Activated CD4-positive, CD25-positive, alpha-beta regulatory T cell treated with anti-CD3 and anti-CD28 coated beads, Interleukin-2, amount 50 U/mL, for 72 hours (primary cell): ENCODE measurements around the gene ABCA7.
A peak's percentile ranks its signal among the peaks of the same experiment; 100 is the strongest.
"Not testable (repeated sequence)": the region's sequence is repeated elsewhere in the genome, so short reads cannot be mapped to it uniquely, and the experiment has no call there.

ENCODE experiments used
- DNase-seq: peaks from one replicate; pipeline ENCODE4 v3.0.0; 2021

The ABCA7 gene

DNA sequence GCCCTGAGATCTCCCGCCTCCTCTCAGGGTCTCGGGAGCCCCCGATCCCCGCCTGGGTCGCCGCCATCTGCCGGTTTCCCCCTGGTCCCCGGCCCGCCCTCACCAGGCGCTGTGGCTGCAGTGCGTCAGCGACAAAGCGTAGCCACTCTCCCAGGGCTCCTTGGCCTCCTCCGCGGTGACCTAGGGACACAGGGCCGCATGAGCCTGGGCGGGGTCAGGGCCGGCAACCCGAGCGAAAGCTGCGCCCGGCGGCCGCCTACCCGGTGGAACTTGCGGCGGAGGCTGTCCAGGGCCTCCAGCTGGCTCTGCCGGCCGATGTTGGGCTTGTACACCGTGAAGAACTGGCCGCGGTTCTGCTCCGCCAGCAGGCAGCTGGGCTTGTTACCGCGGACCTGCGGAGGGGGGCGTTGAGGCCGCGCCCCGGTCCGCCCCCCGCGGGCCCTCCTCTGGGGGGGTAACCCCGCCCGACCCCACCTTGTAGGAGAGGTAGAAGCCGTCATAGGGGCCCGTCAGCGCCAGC lies 69.2 kb downstream of the ABCA7 start:
- DNase-seq: no peak

DNA sequence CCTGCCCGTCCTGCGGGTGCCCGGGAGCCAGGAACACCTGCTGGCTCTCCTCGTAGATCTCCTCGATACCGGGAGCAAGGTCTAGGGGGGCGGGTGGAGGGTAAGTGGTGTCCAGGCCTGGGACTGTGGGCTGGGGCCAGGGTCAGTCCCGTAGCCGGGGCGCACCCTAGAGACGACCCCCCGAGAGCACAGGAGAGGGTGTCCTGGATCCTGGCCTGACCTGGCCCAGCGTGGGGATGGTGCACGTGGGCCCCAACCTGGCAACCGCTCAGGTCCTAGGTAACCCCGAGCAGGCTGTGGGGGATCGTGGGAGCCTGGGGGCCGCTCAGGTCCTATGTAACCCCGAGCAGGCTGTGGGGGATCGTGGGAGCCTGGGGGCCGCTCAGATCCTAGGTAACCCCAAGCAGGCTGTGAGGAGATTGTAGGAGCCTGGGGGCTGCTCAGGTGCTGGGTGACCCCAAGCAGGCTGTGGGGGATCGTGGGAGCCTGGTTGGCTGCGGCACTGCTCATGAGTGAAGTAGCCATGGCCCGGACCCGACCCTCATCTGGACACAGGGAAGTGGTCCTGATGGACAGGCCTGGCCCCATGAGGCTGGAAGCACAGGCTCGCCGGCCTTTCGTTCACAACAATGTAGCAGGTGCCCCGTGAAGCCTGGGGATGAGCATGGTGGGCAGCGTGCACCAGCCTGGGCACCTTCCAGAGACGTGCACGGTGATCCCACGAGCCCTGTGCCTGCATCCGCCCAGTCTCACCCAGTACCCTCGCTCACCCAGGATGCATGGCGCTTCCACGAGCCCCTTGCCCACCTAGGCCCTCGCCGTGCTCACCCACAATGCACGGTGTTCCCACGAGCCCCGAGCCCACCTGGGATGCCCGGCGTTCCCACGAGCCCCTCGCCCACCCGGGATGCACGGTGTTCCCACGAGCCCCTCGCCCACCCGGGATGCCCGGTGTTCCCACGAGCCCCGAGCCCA lies 70.1 kb downstream of the ABCA7 start:
- DNase-seq: no peak

GRCh38 chr19:1110809-1111640 lies 71.1 kb downstream of the ABCA7 start:
- DNase-seq: no peak

DNA sequence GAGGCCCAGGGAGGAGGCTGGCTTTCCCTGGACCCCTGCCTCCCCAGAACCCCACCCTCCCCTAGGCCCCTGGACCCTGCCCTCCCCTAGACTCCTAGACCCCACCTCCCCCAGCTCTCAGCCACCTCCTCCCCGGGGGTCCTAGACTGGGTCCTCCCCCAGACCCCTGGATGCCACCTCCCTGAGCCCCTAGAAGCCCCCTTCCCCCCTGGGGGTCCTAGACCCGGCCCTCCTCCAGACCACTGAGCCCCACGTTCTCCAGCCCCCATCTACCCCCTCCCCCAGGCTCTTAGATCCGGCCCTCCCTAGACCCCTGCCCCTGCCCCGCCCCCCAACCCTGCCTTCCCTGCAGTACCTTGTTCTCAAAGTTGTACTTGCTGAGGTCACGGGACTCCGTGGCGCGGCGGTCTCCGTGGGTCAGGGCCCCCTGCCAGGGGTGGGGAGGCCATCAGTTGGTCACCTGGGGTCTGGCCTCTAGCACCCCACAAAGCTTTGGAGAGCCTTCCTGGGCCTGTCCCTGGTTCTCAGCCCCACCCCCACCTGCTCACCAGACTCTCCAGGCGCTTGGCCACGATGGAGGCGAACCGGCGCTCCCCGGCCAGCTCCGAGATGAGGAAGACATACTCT lies 71.8 kb downstream of the ABCA7 start:
- no peak for DNase-seq

- DNase-seq: no peak
These were observed 72.5 kb downstream of the ABCA7 start for GRCh38 chr19:1112268-1113029.

- DNase-seq: peak; percentile 78
These were observed 73.4 kb downstream of the ABCA7 start for GRCh38 chr19:1113030-1113985.

DNA sequence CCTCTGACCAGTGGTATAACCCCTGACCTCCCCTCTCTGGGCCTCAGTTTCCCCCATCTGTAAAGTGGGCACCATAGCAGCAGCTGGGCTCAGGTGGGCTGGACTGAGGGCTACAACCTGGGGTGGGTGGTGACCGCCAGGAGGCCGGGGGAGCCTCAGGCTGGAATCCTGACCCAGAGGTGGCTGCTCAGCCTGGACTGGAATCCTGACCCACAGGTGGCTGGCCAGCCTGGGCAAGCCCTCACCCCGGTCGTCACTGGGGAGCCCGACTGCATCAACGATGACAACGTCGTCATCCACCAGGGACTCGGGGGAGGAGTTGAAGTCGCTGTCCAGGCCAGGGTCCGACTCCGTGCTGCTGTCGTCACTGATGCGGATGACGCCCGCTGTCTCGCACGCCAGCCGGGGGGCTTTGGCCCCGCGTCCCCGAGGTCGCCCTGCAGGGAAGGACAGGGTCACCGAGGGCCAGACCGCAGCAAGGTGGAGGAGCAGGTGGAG lies 74.1 kb downstream of the ABCA7 start:
- no peak for DNase-seq

DNA sequence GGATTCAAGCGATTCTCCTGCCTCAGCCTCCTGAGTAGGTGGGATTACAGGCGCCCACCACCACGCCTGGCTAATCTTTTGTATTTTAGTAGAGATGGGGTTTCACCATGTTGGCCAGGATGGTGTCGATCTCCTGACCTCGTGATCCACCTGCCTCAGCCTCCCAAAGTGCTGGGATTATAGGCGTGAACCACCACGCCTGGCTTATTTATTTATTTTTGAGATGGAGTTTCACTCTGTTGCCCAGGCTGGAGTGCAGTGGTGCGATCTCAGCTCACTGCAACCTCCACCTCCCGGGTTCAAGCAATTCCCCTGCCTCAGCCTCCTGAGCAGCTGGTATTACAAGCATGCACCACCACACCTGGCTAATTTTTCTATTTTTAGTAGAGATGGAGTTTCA lies 74.8 kb downstream of the ABCA7 start:
- not testable (repeated sequence) for DNase-seq
